ENCODE data around the gene NAT9. TPM values are rescaled to one million over a fixed set of nuclear protein-coding genes. Genes with fewer than 3 reads are reported as not detected.
A peak's percentile ranks its signal among the peaks of the same experiment; 100 is the strongest.

Gene NAT9
- total RNA-seq, 1 experiment from 2014 or later, result 11.4 TPM

- DNase-seq (ENCODE audit: low read depth), result no peak
Observed at GRCh38 chr17:74779948-74780400, 3.8 kb upstream of the NAT9 start.

GRCh38 chr17:74779501-74779900, 3.4 kb upstream of the NAT9 start:
- no peak for DNase-seq (ENCODE audit: low read depth)

- peak; percentile 47 for DNase-seq (ENCODE audit: low read depth)
Observed at GRCh38 chr17:74778960-74779359, 2.8 kb upstream of the NAT9 start.

GRCh38 chr17:74777901-74778515, 1.9 kb upstream of the NAT9 start:
- no peak for DNase-seq (ENCODE audit: low read depth)

- no peak for DNase-seq (ENCODE audit: low read depth)
Observed at GRCh38 chr17:74776990-74777389, 845 bp upstream of the NAT9 start.

- DNase-seq (ENCODE audit: low read depth), result no peak
Observed at GRCh38 chr17:74775409-74776043, 619 bp downstream of the NAT9 start.

GRCh38 chr17:74773871-74774286, 2.3 kb downstream of the NAT9 start:
- peak; percentile 41 for DNase-seq (ENCODE audit: low read depth)

GRCh38 chr17:74773414-74773813, 2.7 kb downstream of the NAT9 start:
- no peak for DNase-seq (ENCODE audit: low read depth)

- no peak for DNase-seq (ENCODE audit: low read depth)
Observed at GRCh38 chr17:74772053-74772452, 4.1 kb downstream of the NAT9 start.

GRCh38 chr17:74771319-74771914, 4.7 kb downstream of the NAT9 start:
- no peak for DNase-seq (ENCODE audit: low read depth)

GRCh38 chr17:74770498-74771318, 5.4 kb downstream of the NAT9 start:
- DNase-seq (ENCODE audit: low read depth), result no peak

- DNase-seq (ENCODE audit: low read depth), result no peak
Observed at GRCh38 chr17:74769856-74770497, 6.2 kb downstream of the NAT9 start.

- no peak for DNase-seq (ENCODE audit: low read depth)
Observed at GRCh38 chr17:74769266-74769855, 6.8 kb downstream of the NAT9 start.

GRCh38 chr17:74768763-74769114, 7.4 kb downstream of the NAT9 start:
- DNase-seq (ENCODE audit: low read depth), result no peak

- peak; percentile 52 for DNase-seq (ENCODE audit: low read depth)
Observed at GRCh38 chr17:74768069-74768762, 7.9 kb downstream of the NAT9 start.

GRCh38 chr17:74767111-74767516, 9.0 kb downstream of the NAT9 start:
- no peak for DNase-seq (ENCODE audit: low read depth)

- no peak for DNase-seq (ENCODE audit: low read depth)
Observed at GRCh38 chr17:74766413-74766812, 9.7 kb downstream of the NAT9 start.

- no peak for DNase-seq (ENCODE audit: low read depth)
Observed at GRCh38 chr17:74764751-74765286, 11.3 kb downstream of the NAT9 start.

- DNase-seq (ENCODE audit: low read depth), result no peak
Observed at GRCh38 chr17:74763565-74764387, 12.4 kb downstream of the NAT9 start.

- DNase-seq (ENCODE audit: low read depth), result no peak
Observed at GRCh38 chr17:74761931-74762330, 14.2 kb downstream of the NAT9 start.

Data from RPMI7951 (cell line).